T-helper 1 cell treated with Interleukin-12 subunit alpha and Interleukin-12 subunit beta and Interleukin-4 antibody, amounts not matched to agents 30 μg/mL and 1 μg/mL, for 36 hours (primary cell): ENCODE data around the gene ACVR1B.

Source experiments
- H3K27ac Mint-ChIP-seq: one replicate; pipeline ENCODE4 v1.8.0; 2021; ENCODE audit warnings: mild to moderate bottlenecking, mixed read lengths
- H3K27me3 Mint-ChIP-seq: one replicate; pipeline ENCODE4 v1.8.0; 2021; ENCODE audit warnings: low read depth, mixed read lengths
- H3K36me3 Mint-ChIP-seq: one replicate; pipeline ENCODE4 v1.8.0; 2021; ENCODE audit warnings: low read depth, mixed read lengths
- H3K4me1 Mint-ChIP-seq: one replicate; pipeline ENCODE4 v1.8.0; 2021; ENCODE audit warnings: low read depth, mixed read lengths
- H3K4me3 Mint-ChIP-seq: one replicate; pipeline ENCODE4 v1.8.0; 2021; ENCODE audit warnings: mild to moderate bottlenecking, moderate library complexity, mixed read lengths
- H3K9me3 Mint-ChIP-seq: one replicate; pipeline ENCODE4 v1.8.0; 2021; ENCODE audit warnings: mixed read lengths

ACVR1B gene

DNA sequence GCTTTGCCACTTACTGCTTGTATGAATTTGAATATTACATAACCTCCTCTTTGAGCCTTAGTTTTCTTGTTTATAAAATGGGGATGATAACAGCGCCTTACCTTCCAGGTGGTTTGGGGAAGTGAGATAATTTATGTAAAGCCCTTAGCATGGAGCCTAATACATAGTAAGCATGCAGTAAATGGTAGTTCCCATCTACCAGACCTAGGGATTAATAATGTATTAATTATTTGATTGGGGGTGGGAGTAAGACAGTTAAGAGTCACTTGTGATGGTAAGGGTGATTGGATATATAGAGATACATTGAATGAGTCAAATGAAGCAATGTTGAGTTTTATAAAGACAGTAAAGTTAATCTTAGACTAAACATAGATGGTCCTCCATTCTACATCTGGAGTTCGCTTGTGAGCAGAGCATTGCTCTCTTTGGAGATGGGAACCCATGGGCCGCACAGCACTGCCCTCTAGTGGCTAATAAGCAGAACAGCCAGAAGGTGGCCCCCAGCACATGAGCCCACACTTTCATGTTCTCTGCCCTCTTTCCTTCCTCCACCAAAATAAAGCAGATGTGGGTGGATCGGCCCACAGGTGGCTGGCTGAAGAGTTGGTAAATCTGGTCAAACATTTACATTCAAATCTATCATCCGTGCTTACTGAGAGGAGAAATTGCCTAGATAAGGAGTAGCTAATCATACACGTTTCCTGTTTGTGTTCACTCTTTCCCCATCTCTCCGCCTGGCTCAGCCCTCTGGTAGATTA lies 28.7 kb downstream of the ACVR1B start:
- no peak overlapping the region for H3K4me3 Mint-ChIP-seq
- H3K4me1 Mint-ChIP-seq: peaks cover 30% of the 10 kb centered on the region
- H3K27ac Mint-ChIP-seq: no peak overlapping the region
- no peaks in the 10 kb centered on the region for H3K9me3 Mint-ChIP-seq
- peaks cover 9% of the 10 kb centered on the region for H3K36me3 Mint-ChIP-seq
- no peaks in the 10 kb centered on the region for H3K27me3 Mint-ChIP-seq

- Mint-ChIP-seq H3K4me1 (peaks cover 25% of the 10 kb centered on the region), H3K9me3 (no peaks in the 10 kb centered on the region), H3K27me3 (no peaks in the 10 kb centered on the region), H3K27ac (no peak overlapping the region), H3K36me3 (peaks cover 11% of the 10 kb centered on the region), H3K4me3 (no peak overlapping the region)
Measured at GRCh38 chr12:51980809-51981127, 29.3 kb downstream of the ACVR1B start.

GRCh38 chr12:51984657-51985056 lies 33.2 kb downstream of the ACVR1B start:
- Mint-ChIP-seq H3K9me3 (no peaks in the 10 kb centered on the region), H3K36me3 (peaks cover 3% of the 10 kb centered on the region)

GRCh38 chr12:51985154-51985835 lies 33.8 kb downstream of the ACVR1B start:
- no peaks in the 10 kb centered on the region for H3K27me3 Mint-ChIP-seq
- no peak overlapping the region for H3K4me3 Mint-ChIP-seq
- no peak overlapping the region for H3K27ac Mint-ChIP-seq
- peaks cover 6% of the 10 kb centered on the region for H3K4me1 Mint-ChIP-seq
- H3K36me3 Mint-ChIP-seq: peaks cover 3% of the 10 kb centered on the region
- no peaks in the 10 kb centered on the region for H3K9me3 Mint-ChIP-seq

More at GRCh38 chr12:51984657-51985056, 33.2 kb downstream of the ACVR1B start:
- Mint-ChIP-seq H3K27me3 (no peaks in the 10 kb centered on the region), H3K4me3 (no peak overlapping the region), H3K27ac (no peak overlapping the region), H3K4me1 (peaks cover 11% of the 10 kb centered on the region)

- Mint-ChIP-seq H3K4me3 (no peak overlapping the region), H3K27ac (no peak overlapping the region), H3K4me1 (no peaks in the 10 kb centered on the region), H3K9me3 (no peaks in the 10 kb centered on the region), H3K36me3 (peaks cover 3% of the 10 kb centered on the region), H3K27me3 (no peaks in the 10 kb centered on the region)
Measured at GRCh38 chr12:51986834-51987233, 35.3 kb downstream of the ACVR1B start.

GRCh38 chr12:51992246-51992645 lies 40.7 kb downstream of the ACVR1B start:
- Mint-ChIP-seq H3K9me3 (no peaks in the 10 kb centered on the region), H3K4me3 (no peak overlapping the region), H3K36me3 (peaks cover 4% of the 10 kb centered on the region), H3K4me1 (peaks cover 2% of the 10 kb centered on the region), H3K27me3 (no peaks in the 10 kb centered on the region), H3K27ac (no peak overlapping the region)

DNA sequence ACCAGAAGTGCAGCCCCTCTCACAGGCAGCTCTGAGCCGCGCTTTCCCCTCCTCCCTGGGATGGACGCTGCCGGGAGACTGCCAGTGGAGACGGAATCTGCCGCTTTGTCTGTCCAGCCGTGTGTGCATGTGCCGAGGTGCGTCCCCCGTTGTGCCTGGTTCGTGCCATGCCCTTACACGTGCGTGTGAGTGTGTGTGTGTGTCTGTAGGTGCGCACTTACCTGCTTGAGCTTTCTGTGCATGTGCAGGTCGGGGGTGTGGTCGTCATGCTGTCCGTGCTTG lies 43.0 kb downstream of the ACVR1B start:
- H3K27ac Mint-ChIP-seq: no peak overlapping the region
- peaks cover 2% of the 10 kb centered on the region for H3K4me1 Mint-ChIP-seq
- H3K27me3 Mint-ChIP-seq: no peaks in the 10 kb centered on the region
- H3K36me3 Mint-ChIP-seq: peaks cover 4% of the 10 kb centered on the region
- no peak overlapping the region for H3K4me3 Mint-ChIP-seq
- H3K9me3 Mint-ChIP-seq: no peaks in the 10 kb centered on the region

DNA sequence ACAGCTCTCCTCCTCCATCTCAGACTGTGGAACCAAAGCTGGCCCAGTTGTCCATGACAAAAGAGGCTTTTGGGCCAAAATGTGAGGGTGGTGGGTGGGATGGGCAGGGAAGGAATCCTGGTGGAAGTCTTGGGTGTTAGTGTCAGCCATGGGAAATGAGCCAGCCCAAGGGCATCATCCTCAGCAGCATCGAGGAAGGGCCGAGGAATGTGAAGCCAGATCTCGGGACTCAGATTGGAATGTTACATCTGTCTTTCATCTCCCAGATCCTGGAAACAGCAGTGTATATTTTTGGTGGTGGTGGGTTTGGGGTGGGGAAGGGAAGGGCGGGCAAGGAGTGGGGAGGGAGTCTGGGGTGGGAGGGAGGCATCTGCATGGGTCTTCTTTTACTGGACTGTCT lies 43.5 kb downstream of the ACVR1B start:
- no peaks in the 10 kb centered on the region for H3K9me3 Mint-ChIP-seq
- H3K27ac Mint-ChIP-seq: no peak overlapping the region
- H3K27me3 Mint-ChIP-seq: no peaks in the 10 kb centered on the region
- H3K4me1 Mint-ChIP-seq: peaks cover 2% of the 10 kb centered on the region
- H3K36me3 Mint-ChIP-seq: peaks cover 4% of the 10 kb centered on the region
- H3K4me3 Mint-ChIP-seq: no peak overlapping the region

DNA sequence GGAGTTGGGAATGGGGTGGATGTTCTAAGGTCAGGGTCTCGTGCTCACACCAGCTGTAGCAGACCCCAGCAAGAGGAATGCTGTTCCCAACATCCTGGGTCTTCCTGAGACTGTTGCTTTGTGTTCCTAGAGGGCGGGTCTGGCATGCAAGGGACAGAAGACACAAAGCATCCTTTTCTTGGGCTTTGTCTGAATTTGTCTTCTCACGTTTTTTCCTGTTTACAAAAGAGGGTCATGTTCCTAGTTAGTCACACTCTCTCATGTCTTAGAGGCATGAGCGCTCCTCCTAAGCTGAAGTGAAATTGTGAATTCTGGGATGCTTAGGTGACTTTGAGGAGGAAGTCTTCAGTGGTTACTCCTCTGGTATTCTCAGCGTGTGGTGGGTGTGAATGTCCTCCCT lies 45.6 kb downstream of the ACVR1B start:
- no peak overlapping the region for H3K27ac Mint-ChIP-seq
- H3K4me3 Mint-ChIP-seq: no peak overlapping the region
- no peaks in the 10 kb centered on the region for H3K27me3 Mint-ChIP-seq
- peaks cover 2% of the 10 kb centered on the region for H3K4me1 Mint-ChIP-seq
- no peaks in the 10 kb centered on the region for H3K9me3 Mint-ChIP-seq
- peaks cover 4% of the 10 kb centered on the region for H3K36me3 Mint-ChIP-seq

DNA sequence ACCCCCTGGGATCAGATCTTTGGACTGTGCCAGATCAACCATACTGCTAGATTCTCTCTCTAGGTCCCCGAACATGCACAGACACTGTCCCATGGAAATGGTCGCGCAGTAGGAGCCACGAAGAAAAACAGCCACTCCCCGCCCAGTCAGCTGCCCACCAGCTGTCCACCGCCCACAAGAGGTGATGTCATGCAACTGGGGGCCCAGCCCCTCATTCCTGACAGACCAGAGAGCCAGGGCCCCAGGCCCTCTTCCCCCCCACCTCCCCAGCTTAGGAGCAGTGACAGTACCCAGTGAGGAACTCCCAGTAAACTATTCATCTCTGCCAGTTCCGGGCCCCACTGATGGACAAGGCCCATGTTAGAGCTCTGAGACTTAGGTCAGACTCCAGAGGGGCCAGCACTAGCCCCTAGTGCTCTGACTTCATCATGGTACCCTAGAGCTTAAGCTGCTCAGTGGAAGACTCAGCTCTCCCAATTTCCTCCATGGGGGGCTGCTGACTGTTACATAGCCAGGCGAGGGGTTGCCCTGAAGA lies 51.6 kb downstream of the ACVR1B start:
- Mint-ChIP-seq H3K36me3 (peaks cover 2% of the 10 kb centered on the region), H3K4me3 (no peak overlapping the region), H3K27ac (no peak overlapping the region), H3K4me1 (peaks cover 8% of the 10 kb centered on the region), H3K27me3 (peaks cover 36% of the 10 kb centered on the region), H3K9me3 (no peaks in the 10 kb centered on the region)

DNA sequence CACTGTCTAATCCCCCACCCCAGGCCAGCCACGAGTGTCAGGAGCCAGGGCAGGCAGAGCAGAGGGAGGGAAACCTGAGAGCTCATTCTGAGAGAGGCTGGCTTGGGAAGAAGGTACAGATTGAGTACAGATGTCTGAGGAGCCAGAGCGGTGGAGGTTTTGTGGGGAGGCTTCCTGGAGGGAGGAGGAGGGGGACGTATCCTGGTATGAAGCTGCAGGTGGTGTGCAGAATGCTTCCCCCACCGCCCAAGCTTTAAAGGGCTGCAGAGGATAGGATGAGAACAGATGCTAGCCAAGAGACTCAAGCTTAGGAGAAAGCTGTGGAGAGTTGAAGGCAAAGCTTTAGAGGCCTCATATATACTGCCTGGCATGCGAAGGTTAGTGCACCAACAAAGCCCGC lies 52.1 kb downstream of the ACVR1B start:
- Mint-ChIP-seq H3K27ac (no peak overlapping the region), H3K9me3 (no peaks in the 10 kb centered on the region), H3K4me1 (peaks cover 8% of the 10 kb centered on the region), H3K27me3 (peaks cover 41% of the 10 kb centered on the region), H3K4me3 (no peak overlapping the region), H3K36me3 (peaks cover 2% of the 10 kb centered on the region)

- no peak overlapping the region for H3K4me3 Mint-ChIP-seq
- peaks cover 2% of the 10 kb centered on the region for H3K36me3 Mint-ChIP-seq
- H3K4me1 Mint-ChIP-seq: peaks cover 8% of the 10 kb centered on the region
- H3K27me3 Mint-ChIP-seq: peaks cover 41% of the 10 kb centered on the region
- no peak overlapping the region for H3K27ac Mint-ChIP-seq
- H3K9me3 Mint-ChIP-seq: no peaks in the 10 kb centered on the region
Measured at GRCh38 chr12:52004042-52004648, 52.6 kb downstream of the ACVR1B start.

DNA sequence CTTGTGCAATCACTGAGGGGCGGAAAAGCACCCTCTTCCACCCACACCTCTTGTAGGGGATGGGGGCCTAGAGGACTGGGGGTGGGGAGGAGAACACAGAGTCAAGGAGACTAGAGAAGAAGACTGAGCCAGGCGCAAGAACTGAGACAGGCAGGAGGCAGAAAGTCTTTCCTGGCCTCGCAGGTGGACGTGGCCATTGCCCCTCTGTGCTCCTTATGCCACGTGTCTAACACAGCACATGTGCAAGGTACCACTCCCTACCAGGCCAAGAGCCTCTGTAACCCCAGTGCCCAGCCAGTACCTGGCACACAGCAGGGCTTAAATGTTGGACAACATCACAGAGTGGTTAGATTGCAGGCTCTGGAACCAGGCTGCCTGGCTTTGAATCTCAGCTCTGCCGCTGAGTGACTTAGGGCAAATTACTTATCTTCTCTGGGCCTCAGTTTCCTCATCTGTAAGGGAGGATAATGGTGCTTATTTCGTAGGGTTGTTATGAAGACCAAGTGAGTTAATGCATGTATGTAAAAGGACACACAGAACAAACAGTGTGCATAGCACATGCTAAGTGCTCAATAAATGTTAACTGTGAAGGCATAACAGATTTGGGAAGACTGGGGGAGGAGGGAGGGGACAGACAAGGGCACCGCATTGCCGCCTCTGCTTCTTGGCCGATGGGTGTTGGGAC lies 53.9 kb downstream of the ACVR1B start:
- Mint-ChIP-seq H3K27ac (no peak overlapping the region), H3K27me3 (peaks cover 41% of the 10 kb centered on the region), H3K9me3 (no peaks in the 10 kb centered on the region), H3K4me1 (peaks cover 8% of the 10 kb centered on the region), H3K36me3 (peaks cover 2% of the 10 kb centered on the region), H3K4me3 (no peak overlapping the region)

DNA sequence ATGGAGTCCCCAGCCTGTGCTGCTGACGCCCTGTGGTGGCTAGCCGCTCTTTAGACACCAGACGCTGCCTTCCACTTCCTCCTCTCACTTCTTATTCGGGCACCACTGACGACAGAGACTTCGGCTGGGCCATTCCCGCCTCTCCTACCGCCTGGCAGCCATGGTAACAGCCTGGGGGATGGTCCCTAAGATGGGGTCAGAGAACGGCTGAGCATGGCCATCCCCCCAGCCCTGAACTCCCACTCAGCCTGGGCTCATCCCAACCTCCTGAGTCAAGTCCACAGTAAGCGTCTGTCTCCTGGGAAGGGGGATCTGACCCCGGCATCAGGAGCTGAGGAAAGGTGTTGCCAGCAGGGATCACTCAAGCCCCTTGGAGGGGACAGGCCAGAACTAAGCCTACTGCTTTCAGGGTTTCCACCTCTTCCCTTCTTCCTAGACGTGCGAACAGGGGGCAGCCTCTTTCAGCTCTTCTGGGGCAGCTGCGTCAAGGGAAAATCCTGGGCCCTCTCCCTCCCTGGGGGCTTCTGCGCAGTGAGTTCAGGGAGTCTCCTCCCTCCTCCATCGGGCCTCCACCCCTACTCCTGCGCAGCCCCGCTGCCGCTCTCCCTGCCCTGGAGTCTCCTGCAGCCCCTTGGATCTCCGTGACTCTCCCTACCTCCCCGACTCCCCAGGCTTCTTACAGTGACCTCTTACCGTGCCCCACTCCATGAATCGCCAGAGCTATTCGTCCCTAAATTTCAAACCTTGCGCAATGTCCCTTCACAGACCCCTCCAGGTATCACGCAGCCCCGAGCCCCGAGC lies 54.6 kb downstream of the ACVR1B start:
- Mint-ChIP-seq H3K27me3 (peaks cover 41% of the 10 kb centered on the region), H3K36me3 (peaks cover 2% of the 10 kb centered on the region), H3K4me1 (peaks cover 8% of the 10 kb centered on the region), H3K9me3 (no peaks in the 10 kb centered on the region), H3K4me3 (peak overlapping the region; percentile 76), H3K27ac (peak overlapping the region; percentile 65)
